K562 (cell line): ENCODE data around the gene GMEB2. TPM values are rescaled to one million over a fixed set of nuclear protein-coding genes. Genes with fewer than 3 reads are reported as not detected.

Experiments
- ATAC-seq: fragments of 200-7000 bp; cut with Tn5 transposase; 3 replicates; pipeline ENCODE4 v1.9.1; 2020; ENCODE audit warnings: moderate library complexity
- BruUV-seq: library from RNA; stranded (reverse); fragments of 400-500 nt; replicated peaks from 2 replicates; lab custom pipeline; 2021; lab: Mats Ljungman, UMichigan
- CTCF ChIA-PET: fragments of 300-600 bp; formaldehyde crosslinking; extraction: SDS; loops from one replicate; lab custom pipeline; 2021; ENCODE audit warnings: low intra/inter-chr PET ratio; lab: Yijun Ruan, JAX
- POLR2A ChIA-PET: fragments of 300-600, 350-650 bp; sonication (Branson Sonifier 250); formaldehyde crosslinking; extraction: SDS; loops from one replicate; lab custom pipeline; 2021; ENCODE audit warnings: antibody characterized with exemption, inconsistent platforms; lab: Yijun Ruan, JAX
- DNase-seq, 4 experiments: peaks; one replicate each; pipeline versions ENCODE4 v3.0.0 to v3.0.0-alpha.2; 2011 to 2018; ENCODE audit warnings: low spot score in 3 of 4, mixed read lengths in 3 of 4; ENCODE audit errors: extremely low read depth in 1 of 4
- FAIRE-seq: peaks from 2 replicates; lab custom pipeline; 2011; peaks lifted over from hg19 to GRCh38; lab: Jason Lieb, UNC
- H2AFZ ChIP-seq: 2 replicates; pipeline ENCODE4 v1.6.0; 2011; ENCODE audit warnings: low read depth, low read length, control low read depth, inconsistent platforms
- H3K27ac ChIP-seq: fragments of 200-600 bp; 3 replicates; pipeline ENCODE4 v1.8.0; 2011; ENCODE audit warnings: low read depth, mild to moderate bottlenecking, control low read depth, inconsistent platforms, low read length, moderate library complexity, mixed read lengths; ENCODE audit errors: extremely low read depth
- H3K27me3 ChIP-seq, 2 experiments: fragments of 300-600 bp in 1 of 2; 2 replicates in 1 of 2; 3 replicates in 1 of 2; pipeline versions ENCODE4 v1.6.0 to v1.8.0; 2011; ENCODE audit warnings: inconsistent platforms in 2 of 2, low read length in 2 of 2, mild to moderate bottlenecking in 1 of 2, mixed read lengths in 1 of 2, moderate library complexity in 1 of 2; ENCODE audit not compliant: control insufficient read depth in 2 of 2, insufficient read depth in 2 of 2
- H3K36me3 ChIP-seq: fragments of 300-600 bp; 3 replicates; pipeline ENCODE4 v1.8.0; 2011; ENCODE audit warnings: mild to moderate bottlenecking, low read length, inconsistent platforms; ENCODE audit not compliant: control insufficient read depth, insufficient read depth
- H3K4me1 ChIP-seq, 2 experiments: fragments of 200-600 bp in 1 of 2; replicated peaks in 1 of 2; 2 replicates in 1 of 2; 3 replicates in 1 of 2; pipeline versions ENCODE4 v1.5.1 to v1.8.0; 2011; ENCODE audit warnings: inconsistent platforms in 2 of 2, low read length in 2 of 2, mild to moderate bottlenecking in 1 of 2, mixed read lengths in 1 of 2, moderate library complexity in 1 of 2; ENCODE audit not compliant: control insufficient read depth in 2 of 2, insufficient read depth in 2 of 2
- H3K4me2 ChIP-seq: 2 replicates; pipeline ENCODE4 v1.6.1; 2011; ENCODE audit warnings: low read length, control low read depth, inconsistent platforms, mixed read lengths; ENCODE audit not compliant: insufficient read depth
- H3K4me3 ChIP-seq: fragments of 200-600 bp; sonication (generic), shearing (Covaris generic); 2 replicates; pipeline ENCODE4 v1.5.1; 2016; ENCODE audit warnings: control low read depth, inconsistent platforms
- H3K79me2 ChIP-seq: fragments of 200-600 bp; 3 replicates; pipeline ENCODE4 v1.8.0; 2011; ENCODE audit warnings: low read length, inconsistent platforms; ENCODE audit not compliant: control insufficient read depth, insufficient read depth
- H3K9ac ChIP-seq, 2 experiments: 2 replicates each; pipeline versions ENCODE4 v1.6.0 to v1.6.1; 2011; ENCODE audit warnings: low read depth in 2 of 2, low read length in 2 of 2, control low read depth in 1 of 2, inconsistent platforms in 1 of 2, mild to moderate bottlenecking in 1 of 2, mixed read lengths in 1 of 2; ENCODE audit not compliant: insufficient read depth in 1 of 2
- H3K9me1 ChIP-seq: one replicate; pipeline ENCODE4 v1.6.0; 2011; ENCODE audit warnings: inconsistent platforms, mild to moderate bottlenecking, low read length, moderate library complexity; ENCODE audit not compliant: control insufficient read depth, insufficient read depth
- H3K9me3 ChIP-seq: replicated peaks from 2 replicates; pipeline ENCODE4 v1.5.1; 2011; ENCODE audit warnings: low read depth, low read length, inconsistent platforms; ENCODE audit not compliant: control insufficient read depth, insufficient read depth
- H4K20me1 ChIP-seq: replicated peaks from 2 replicates; pipeline ENCODE4 v1.6.1; 2011; ENCODE audit warnings: low read length, inconsistent platforms, mixed read lengths; ENCODE audit not compliant: control insufficient read depth, insufficient read depth
- ATF1 ChIP-seq, 2 experiments: fragments of 450-650 bp in 1 of 2; IDR thresholded peaks; 2 replicates each; pipeline ENCODE4 v1.6.1; 2016; ENCODE audit warnings: missing compliant biosample characterization in 1 of 2, missing genetic modification characterization in 1 of 2
- ETV6 ChIP-seq, 3 experiments: fragments of 150-350 bp in 1 of 3; sonication (generic) in 1 of 3; formaldehyde crosslinking in 1 of 3; IDR thresholded peaks; 2 replicates each; pipeline versions ENCODE4 v1.6.1 to v1.8.0; 2014 to 2022; ENCODE audit warnings: borderline replicate concordance in 2 of 3, low read depth in 2 of 3, antibody characterized with exemption in 1 of 3, low read length in 1 of 3, mild to moderate bottlenecking in 1 of 3, missing genetic modification reagents in 1 of 3
- FOXJ3 ChIP-seq: sonication (generic); formaldehyde crosslinking; IDR thresholded peaks from 2 replicates; pipeline ENCODE4 v1.4.0; 2020; ENCODE audit warnings: mild to moderate bottlenecking, missing genetic modification reagents
- TFAP4 ChIP-seq: sonication (generic); formaldehyde crosslinking; IDR thresholded peaks from 2 replicates; pipeline ENCODE4 v1.8.0; 2022; ENCODE audit warnings: missing genetic modification reagents, mild to moderate bottlenecking, moderate library complexity, borderline replicate concordance
- ZNF324 ChIP-seq: fragments of 250-450 bp; sonication (Bioruptor Pico); IDR thresholded peaks from 2 replicates; pipeline ENCODE4 v1.4.0; 2020; ENCODE audit warnings: mild to moderate bottlenecking
- WGBS: fragments of 100-300 bp; shearing (Covaris generic); methylation state at CpG from one replicate; pipeline ENCODE4 v1.1.6; 2016; ENCODE audit warnings: low coverage, mixed read lengths; ENCODE audit not compliant: insufficient coverage; ENCODE audit errors: missing lambda C conversion rate; 5-methylcytosine and 5-hydroxymethylcytosine counted together
- in situ Hi-C: fragments of 300-500 bp; cut with MboI; formaldehyde crosslinking; loops from 4 replicates; pipeline ENCODE4 v1.15.0; 2018; ENCODE audit warnings: inconsistent platforms, mixed read lengths
- intact Hi-C: fragments of 100-400 bp; cut with micrococcal nuclease; formaldehyde crosslinking; loops from 2 replicates; pipeline ENCODE4 v1.14.2; 2022
- polyA plus RNA-seq, 8 experiments: library from polyadenylated mRNA; depleted of rRNA in 4 of 8; stranded (reverse) in 5 of 8; unstranded in 3 of 8; fragments of >200 nt; fragmentation: Nextera tagmentation in 2 of 8; fragmentation: Illumina TruSeq in 1 of 8; extraction: Ambion mirVana in 2 of 8; extraction: Trizol in 1 of 8; gene quantifications; 2 replicates each; pipeline versions ENCODE4 v1.2.1 to v1.2.3, GENCODE V29; 2011 to 2014; ENCODE audit warnings: inconsistent platforms in 1 of 8, missing spikeins in 1 of 8
- total RNA-seq, 7 experiments: library from RNA; depleted of rRNA in 6 of 7; stranded (reverse); fragments of >200 nt in 6 of 7; fragmentation: Illumina TruSeq in 2 of 7; extraction: Trizol in 2 of 7; gene quantifications; 2 replicates each; pipeline versions ENCODE4 v1.2.1 to v1.2.3, GENCODE V29; 2011 to 2021; ENCODE audit warnings: low replicate concordance in 1 of 7
- TF ChIP-seq, protein P1 (sequence below), 3 experiments: fragments of 200-800 bp in 1 of 3; sonication (Bioruptor generic) in 1 of 3; sonication (generic) in 1 of 3; formaldehyde crosslinking in 1 of 3; IDR thresholded peaks; 2 replicates each; pipeline versions ENCODE4 v1.6.1 to v1.8.0; 2016 to 2022; ENCODE audit warnings: mild to moderate bottlenecking in 2 of 3, missing compliant biosample characterization in 2 of 3, missing genetic modification characterization in 2 of 3, missing genetic modification reagents in 1 of 3

The GMEB2 gene
- total and polyA plus RNA-seq, 9 of the 15 experiments (the other 6 are each of a cell fraction or from before 2014, with no cell fraction given) = 0.03 to 13.9 (median 6.3) TPM

DNA sequence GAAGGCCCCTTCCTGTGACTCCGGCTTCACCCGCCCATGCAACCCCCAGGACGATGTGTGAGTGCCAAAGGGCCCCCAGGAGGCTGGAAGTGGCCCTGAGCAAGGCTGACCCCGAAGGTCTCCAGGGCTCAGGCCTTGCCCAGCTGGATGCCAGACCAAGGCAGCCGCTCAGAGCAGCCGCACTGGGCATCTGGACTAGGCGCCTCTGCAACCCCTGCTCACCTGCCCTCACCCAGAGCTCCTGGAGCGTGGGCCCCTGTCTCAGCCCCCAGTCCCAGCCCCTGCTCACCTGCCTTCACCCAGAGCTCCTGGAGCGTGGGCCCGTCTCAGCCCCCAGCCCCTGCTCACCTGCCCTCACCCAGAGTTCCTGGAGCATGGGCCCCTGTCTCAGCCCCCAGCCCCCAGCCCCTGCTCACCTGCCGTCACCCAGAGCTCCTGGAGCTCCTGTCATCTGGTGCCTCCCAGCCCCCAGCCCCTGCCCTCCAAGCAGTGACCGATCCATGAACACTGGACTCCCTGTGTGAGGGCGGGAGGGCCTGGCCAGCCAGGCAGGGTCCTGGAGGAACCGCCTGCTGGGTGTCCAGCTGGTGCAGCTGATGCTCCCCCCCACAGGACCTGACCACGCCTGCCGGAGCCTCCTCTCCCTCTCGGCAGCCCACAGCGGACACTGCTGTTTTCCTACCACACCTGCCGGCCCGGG lies 80.5 kb downstream of the GMEB2 start:
- intact Hi-C loops (no loop called here), in situ Hi-C loops (no loop called here)
- Histone ChIP-seq H3K27me3 (peaks cover 0 to 38% of the 10 kb centered on the region in 2 experiments; a peak in 4 of 5 replicates), H2AFZ (no peak overlapping the region; the same call in 1 of the 2 replicates), H3K4me1 (peaks cover 0 to 74% of the 10 kb centered on the region in 2 experiments; a peak in 3 of 5 replicates), H3K79me2 (no peaks in the 10 kb centered on the region), H3K9ac (peak overlapping the region in 1 of 2 experiments; percentile 35; a peak in 1 of 4 replicates), H3K27ac (no peak overlapping the region), H3K9me3 (no peaks in the 10 kb centered on the region), H3K36me3 (no peaks in the 10 kb centered on the region), H3K4me3 (no peak overlapping the region), H3K4me2 (no peak overlapping the region), H3K9me1 (no peaks in the 10 kb centered on the region), H4K20me1 (no peaks in the 10 kb centered on the region)
- POLR2A ChIA-PET = interaction anchor here (0.7 to 1.5 kb wide), 5 partner anchors 8 to 148 kb away, joined by 3 to 5 read pairs (median 3); partner anchors contain the start of gene PPDPF
- WGBS = 23% methylated on average over 18 of the region's 20 CpGs
- no peak for DNase-seq
- CTCF ChIA-PET = no interaction called here
- peak; percentile 13; the same call in 2 of the 3 replicates for ATAC-seq
- no peak for FAIRE-seq
- TF ChIP-seq TFAP4 = peak; percentile 76
- TF ChIP-seq, protein P1, sequence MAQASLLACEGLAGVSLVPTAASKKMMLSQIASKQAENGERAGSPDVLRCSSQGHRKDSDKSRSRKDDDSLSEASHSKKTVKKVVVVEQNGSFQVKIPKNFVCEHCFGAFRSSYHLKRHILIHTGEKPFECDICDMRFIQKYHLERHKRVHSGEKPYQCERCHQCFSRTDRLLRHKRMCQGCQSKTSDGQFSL (CRISPR knock-in tag; IDR thresholded peaks at IDR 0.05) = peak; percentile 78
- TF ChIP-seq, protein P1 (tag; IDR thresholded peaks at IDR 0.05) = no peak
- no peak for TF ChIP-seq FOXJ3 (CRISPR knock-in tag)
- no peak for TF ChIP-seq ZNF324 (CRISPR knock-in tag)
- no peak for TF ChIP-seq ATF1 (CRISPR knock-in tag; IDR thresholded peaks at IDR 0.05)
- TF ChIP-seq ATF1 (tag; IDR thresholded peaks at IDR 0.05) = no peak
- no peak for TF ChIP-seq ETV6 (IDR thresholded peaks at IDR 0.05; ENCODE audit: borderline replicate concordance in 1 of 2, low read depth in 2 of 2, low read length in 1 of 2)
- TF ChIP-seq ETV6 (CRISPR knock-in tag; IDR thresholded peaks at IDR 0.05; ENCODE audit: borderline replicate concordance) = no peak
- BruUV-seq = no TSS peak
